ENCODE measurements around the gene COL27A1.

The COL27A1 gene

DNA sequence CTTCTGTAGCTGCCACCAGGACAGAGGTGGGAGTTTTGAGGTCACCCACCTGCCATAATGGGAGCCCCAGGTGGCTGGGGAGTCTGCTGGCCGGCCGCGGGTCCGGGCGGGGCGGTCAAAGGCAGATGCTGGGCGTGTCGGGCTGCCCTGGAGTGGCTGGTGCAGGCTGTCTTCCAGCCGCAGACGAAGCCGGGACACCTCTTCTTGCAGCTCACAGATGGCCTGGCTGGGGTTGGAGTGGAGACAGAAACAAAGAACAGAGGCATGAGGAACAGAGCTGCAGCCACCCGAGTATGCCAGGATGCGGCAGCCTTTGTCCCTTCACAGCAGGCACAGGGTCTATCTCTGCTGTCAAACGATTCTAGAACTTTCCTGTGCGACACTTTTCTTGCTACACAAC lies 192.3 kb downstream of the COL27A1 start:
- DNase-seq, result no peak

DNA sequence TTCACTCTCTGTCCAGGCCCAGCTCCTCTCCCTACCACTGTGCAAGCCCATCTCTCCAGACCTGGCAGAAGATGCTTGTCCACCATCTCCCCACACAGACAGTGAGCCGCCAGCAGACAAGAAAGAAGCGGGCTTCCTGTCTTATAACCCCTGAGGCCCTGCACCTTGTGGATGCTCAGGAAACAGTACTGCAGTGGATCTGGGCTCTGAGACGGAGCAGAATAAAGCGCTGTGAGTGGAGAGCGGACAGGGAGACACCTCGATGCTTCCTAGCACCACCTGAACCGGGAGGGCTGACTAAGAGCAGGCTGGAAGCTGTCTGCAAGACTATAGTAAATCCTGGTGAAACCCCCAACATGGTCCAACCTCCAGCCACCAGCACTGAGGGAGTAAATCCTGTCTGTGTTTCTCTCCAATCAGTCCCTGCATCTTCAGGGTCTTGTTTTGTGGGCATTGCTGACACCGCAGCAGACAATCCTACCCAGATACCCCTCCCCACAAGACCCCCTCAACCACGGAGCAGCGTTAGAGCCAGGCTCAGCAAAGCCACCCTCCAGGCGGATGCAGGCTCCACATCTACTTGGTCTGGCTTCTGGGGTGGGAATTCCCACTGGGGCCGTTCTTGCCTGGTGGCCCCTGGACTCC lies 193.0 kb downstream of the COL27A1 start:
- DNase-seq, result no peak

- DNase-seq, result no peak
Observed at GRCh38 chr9:114348906-114349482, 193.7 kb downstream of the COL27A1 start.

DNA sequence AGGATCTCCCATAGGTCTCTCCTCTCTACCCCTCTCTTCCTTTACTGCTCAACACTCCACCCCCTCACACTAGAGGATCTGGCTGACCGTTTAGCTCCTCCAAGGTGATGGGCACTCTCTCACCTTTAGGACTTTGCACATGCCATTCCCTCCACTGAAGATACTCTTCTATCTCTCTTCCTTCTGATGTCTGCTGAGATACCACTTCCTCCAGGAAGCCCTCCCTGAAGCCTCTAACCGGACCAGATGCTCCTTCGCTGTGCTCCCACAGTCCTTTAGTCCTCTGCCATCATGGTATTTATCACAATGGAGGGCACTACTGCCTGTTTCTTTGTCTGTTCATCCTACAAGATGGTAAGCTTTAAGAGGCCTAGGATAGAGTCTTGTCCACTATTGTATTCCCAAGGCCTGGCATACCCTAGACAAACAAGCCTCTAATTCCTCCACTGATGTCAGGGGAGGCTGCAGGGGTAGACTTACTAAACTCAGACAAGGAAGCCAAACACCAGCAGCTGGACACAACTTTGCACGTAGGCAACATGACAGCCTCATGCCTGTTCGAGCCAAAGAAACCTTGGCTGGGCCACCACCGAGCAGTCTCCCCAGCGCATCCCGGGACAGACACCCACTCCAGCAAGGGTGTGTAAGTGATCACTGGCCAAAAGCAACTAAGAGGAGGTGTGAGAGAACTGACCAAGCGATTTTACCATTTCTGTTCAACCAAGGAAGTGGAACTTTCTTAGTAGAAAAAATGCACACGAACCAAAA lies 194.6 kb downstream of the COL27A1 start:
- no peak for DNase-seq

- no peak for DNase-seq
Observed at GRCh38 chr9:114350636-114351401, 195.5 kb downstream of the COL27A1 start.

DNA sequence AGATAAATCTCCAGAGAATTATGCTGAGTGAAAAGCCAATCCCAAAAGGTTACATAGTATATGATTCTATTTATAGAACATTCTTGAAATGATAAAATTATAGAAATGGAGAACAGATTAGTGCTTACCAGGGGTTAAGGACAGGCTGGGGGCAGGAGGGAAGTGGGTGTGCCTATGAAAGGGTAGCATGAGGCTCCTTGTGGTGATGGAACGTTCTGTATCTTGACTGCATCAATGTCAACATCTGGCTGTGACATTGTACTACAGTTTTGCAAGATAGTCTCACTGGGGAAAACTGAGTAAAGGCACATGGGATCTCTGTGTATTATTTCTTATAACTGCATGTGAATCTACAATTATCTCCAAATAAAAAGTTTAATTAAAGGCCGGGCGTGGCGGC lies 196.6 kb downstream of the COL27A1 start:
- DNase-seq, result no peak

DNA sequence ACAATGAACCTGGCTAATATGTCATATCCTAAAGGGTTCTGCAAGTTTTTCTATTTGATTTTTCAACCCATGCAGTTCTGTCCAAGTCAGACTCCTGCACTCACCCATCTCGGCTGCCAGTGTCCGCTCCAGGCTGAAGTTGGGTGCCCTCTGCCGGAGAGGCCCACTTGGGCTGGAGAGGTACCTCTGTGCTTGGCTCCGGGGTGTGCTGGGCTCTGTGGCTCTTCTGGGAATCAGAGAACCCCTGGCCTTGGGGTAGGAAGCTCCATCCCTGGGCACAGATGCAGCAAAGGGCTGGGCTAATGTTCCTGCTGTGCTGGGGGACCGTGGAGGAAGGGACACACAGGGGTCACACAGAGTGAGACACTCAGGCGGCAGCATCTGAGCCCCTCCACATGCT lies 200.5 kb downstream of the COL27A1 start:
- no peak for DNase-seq

DNA sequence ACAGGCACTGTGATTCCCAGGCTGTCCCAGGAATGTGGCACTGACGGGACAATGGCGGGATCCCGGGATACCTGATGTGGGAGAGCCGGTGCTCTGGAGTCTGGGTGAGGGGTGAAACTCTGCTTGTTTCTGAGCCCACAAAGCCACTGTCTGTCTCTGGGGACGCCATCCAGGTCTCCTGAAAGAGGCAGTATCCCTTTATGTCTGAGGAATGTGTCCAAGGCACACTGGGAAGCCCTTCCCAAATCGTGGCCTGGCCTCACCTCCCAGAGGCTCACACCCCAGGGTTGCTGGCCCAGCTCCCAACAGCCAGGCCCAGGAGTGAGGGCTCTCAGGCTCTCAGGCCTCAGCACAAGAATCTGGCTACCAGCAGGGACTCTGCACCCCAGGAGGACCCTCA lies 201.5 kb downstream of the COL27A1 start:
- DNase-seq, result no peak

DNA sequence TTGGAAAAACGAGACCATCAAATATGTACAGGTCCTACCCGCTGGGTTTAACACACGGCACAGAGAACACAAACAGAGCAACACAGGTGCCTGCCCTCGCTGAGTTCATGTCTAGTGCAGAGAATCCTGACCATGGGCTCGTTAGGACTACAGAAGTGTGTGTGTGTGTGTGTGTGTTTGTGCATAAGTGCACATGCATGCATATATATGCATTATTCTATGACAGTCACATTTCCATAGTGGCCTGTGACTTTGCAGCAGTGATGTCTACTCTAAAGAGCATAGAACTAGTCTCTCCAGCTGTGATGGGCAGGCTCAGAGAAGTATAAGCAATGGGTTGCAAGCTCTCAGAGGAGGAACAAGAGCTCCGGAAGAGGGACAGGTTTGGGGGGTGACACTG lies 202.0 kb downstream of the COL27A1 start:
- no peak for DNase-seq

GRCh38 chr9:114357911-114358328 lies 202.6 kb downstream of the COL27A1 start:
- no peak for DNase-seq

- DNase-seq, result no peak
Observed at GRCh38 chr9:114359801-114360200, 204.5 kb downstream of the COL27A1 start.

GRCh38 chr9:114361542-114361941 lies 206.2 kb downstream of the COL27A1 start:
- DNase-seq, result no peak
